Measurements from ENCODE around the gene PPIL6.
"Not testable (repeated sequence)": the region's sequence is repeated elsewhere in the genome, so short reads cannot be mapped to it uniquely, and the experiment has no call there.

Gene PPIL6

DNA sequence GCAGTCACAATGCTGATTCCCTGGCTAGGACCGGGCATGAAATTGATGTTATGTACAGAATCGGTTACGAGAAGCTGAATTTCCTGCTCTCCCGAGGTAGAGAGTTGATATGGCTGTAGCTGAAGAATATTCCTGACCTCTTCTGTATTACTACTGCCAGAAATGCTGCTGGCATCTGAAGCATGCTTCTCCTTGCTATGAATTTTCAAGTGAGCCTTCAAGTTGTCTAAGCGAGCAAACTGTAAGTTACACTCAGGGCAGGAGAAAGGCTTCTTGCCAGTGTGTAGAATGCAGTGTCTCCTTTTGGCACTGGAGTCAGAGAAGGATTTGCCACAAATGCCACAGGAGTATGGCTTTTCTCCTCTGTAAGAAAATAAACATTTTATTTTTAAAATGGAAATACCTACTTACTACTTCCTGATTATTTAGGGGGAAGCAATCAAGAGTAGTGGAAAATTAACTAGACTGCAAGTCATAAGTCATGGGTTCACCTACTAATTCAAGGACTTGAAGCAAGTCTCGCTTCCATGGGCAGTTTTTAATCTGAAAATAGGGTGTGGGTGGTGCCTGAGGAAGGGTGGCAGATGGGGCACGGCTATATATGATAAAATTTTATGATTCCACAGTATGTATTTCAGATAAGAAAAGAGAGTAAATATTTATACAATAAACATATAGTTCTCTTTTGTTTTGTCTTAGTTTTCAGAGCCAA is 25.9 kb upstream of the PPIL6 start:
- DNase-seq: no peak

DNA sequence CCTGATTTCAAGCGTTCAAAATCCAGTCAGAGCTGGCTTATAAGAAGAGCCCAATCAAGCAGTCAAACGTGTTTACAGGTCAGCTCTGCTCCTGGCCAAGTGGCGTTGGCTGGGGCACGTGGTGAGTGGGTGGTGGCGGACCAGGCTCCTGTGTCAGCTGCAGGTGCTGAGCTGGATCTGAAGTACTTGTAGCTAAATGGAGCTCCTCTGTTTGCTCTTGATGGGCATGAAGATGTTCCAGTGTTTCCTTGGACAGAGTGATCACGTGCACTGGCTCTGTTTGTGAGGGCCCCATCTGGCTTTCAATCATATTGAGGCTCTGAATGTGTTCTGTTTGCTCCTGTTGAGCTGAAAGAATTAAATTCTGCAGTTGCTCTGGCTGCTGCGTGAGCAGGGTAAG is 25.3 kb upstream of the PPIL6 start:
- DNase-seq: no peak

DNA sequence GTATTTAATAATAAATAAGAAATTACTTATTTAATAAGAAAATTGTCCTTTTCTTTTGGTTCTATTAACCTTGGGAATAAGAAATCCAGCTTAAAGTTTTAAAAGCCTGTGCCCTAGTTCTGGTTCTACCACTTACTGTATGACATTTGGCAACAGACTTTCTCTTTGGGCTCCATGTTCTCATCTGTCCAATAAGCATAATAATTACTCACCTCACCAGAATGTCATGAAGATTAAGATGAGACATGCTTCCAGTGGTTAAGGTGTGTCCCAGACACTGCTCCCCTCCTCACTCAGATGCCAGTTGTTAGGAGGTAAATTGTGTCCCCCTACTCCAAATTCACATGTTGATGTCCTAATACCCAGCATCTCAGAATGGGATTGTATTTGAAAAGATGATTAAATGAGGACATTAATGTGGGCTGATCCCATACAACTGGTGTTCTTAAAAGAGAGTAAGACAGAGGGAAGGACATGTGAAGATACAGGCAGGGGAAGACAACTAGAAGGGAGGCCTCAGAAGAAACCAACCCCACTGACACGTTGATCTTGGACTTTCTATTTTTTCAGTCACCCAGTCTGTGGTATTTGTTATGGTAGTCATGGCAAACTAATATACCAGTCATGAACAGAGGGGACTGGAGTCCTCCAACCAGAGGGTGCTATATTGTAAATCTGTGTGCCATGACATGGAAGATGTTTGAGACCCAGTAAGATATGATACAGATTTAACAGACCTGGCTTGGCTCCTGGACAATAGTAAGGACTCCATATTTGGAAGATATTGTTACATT is 21.5 kb upstream of the PPIL6 start:
- no peak for DNase-seq

DNA sequence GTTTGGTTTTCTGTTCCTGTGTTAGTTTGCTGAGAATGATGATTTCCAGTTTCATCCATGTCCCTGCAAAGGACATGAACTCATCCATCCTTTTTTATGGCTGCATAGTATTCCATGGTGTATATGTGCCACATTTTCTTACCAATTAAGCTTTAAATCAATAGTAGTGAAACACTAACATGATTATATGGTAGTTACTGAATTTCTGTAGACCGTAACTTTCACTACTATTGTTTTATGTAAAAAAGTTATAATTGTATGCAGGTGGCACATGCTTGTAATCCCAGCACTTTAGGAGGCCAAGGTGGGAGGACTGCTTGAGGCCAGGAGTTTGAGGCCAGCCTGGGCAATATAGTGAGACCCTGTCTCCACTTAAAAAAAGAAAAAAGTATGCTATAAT is 20.8 kb upstream of the PPIL6 start:
- not testable (repeated sequence) for DNase-seq

DNA sequence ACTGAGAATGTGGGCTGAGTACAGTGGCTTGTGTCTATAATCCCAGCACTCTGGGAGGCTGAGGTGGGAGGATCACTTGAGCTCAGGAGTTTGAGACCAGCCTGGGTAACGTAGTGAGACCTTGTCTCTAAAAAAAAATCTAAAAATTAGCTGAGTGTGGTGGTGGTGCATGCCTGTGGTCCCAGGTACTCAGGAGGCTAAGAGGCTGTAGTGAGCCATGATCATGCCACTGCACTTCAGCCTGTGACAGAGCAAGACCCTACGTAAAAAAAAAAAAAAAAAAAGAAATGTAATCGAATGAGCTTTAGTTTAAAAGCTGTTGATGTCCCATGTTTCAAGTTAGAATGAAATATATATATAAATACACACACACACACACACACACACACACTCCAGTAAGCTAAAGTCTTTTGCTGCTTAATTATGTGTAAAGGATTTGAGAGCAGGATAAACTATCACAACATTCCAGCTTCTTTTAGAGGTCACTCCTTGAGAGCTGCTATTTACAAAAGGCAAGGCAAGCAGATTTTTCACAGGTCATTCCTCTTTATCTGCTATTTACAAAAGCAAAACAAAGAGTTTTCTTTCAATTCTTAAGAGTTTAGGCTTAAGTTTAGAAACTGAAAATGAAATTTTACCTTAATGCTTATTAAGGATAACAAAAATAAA is 19.9 kb upstream of the PPIL6 start:
- no peak for DNase-seq

DNA sequence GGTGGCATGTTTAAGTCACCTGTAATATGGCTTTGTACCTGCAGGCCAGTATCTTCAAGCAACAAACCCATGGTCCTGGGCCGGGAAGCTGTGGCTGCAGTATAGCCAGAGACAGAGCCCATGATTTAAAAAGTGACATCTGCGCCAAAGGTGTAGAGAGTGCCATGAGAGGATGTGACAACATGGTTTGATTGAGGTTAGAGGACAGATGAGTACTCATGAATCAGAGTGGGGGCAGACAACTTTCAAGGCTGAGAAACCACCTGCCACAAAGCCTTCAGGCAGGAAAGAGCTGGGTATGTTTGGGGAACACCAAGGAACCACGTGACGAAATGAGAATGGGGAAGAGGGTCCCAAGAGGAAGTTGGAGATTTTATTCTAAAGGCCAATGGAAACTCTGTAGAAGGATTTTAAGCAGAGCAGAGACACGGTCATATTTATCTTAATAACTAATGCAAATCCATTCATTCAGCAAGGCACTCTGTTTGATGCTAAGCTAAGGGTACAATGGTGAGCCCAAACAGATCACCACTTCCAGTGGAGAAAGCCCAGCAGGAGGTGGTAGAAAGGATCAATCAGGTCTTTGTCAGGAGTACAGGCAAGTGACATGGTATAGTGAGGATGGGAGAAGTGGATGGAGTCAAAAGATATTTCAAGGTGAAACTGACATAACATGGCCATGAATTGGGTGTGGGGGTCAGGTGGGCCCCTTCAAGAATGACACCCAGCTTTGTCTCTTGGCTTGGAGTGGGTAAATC is 18.5 kb upstream of the PPIL6 start:
- peak; percentile 52 for DNase-seq

DNA sequence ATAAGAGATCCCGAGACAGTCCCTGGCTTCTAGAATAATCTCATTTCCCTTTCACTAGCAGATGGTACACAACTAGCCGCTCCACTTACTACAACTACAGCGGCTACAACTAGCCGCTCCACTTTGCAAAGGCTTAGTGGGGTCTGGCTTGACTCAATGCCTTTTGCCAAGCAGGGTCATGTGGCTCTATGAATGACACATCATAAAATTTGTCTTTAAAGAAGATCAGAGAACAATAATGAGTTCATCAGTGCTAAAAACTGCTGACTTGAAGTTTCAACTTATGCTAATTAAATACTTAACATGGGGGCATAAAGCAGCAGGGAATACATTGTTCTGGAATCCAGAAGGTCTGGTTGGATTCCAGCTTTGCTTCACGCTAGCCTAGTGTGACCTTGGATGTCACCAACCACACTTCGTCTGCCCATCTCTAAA is 17.2 kb upstream of the PPIL6 start:
- DNase-seq: no peak

DNA sequence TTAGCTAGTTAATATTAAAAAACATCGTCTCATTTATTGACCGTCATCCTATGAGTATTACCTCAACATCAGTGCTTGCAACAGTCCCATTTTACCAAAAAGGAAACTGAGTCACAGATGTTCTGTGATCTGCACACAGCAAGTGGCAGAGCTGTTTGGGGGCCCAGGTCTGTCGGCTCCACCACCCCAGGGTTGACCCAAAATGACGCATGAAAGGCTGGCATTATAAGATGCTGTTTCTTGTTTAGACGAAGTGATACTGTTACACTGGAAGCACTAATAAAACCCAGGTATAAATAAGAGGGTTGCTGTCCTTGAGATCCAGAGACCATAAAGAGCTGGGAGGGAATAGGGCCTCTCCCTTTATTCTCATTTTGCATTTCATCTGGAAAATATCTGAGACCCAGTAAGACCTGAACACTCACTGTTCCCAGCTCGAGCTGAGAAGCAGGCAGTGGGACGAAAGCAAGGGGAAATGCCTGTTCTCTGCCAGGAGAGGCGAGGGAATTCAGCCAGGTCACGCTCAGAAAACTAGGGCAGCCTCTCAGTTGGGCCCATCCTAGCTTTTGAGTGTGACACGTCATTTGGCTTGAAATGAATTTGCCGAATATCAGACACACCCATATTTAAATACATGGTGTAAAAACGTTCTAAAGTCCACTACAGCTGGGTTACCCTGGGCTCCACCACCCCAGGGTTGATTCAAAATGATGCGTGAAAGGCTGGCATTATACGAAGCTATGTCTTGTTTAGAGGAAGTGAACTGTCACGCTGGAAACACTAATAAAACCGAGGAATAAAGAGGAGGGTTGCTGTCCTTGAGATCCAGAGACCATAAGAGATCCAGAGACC is 16.5 kb upstream of the PPIL6 start:
- DNase-seq: no peak

DNA sequence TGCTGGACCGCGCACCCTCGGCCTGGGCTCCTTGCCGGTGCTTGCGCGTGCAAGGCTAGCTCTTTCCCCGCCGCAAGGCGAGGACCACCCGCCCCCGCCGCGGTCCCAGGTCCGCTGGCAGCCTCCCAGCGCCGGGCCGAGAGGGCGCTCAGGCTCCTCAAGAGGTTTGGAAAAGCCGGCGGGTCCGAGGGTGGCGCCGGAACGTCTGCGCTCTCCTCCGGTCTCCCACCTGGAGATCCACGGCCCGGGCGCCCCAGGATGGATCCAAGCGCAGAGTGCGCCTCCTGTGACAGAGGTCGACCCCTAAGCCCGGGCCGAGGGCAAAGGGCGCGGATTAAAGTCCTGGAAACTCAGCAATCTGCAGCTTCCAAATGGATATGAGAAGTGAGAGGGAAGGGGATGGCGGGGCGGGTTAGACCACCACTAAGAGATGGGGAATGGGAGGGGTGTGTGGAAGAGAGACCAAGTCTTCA is 15.7 kb upstream of the PPIL6 start:
- DNase-seq: no peak

DNA sequence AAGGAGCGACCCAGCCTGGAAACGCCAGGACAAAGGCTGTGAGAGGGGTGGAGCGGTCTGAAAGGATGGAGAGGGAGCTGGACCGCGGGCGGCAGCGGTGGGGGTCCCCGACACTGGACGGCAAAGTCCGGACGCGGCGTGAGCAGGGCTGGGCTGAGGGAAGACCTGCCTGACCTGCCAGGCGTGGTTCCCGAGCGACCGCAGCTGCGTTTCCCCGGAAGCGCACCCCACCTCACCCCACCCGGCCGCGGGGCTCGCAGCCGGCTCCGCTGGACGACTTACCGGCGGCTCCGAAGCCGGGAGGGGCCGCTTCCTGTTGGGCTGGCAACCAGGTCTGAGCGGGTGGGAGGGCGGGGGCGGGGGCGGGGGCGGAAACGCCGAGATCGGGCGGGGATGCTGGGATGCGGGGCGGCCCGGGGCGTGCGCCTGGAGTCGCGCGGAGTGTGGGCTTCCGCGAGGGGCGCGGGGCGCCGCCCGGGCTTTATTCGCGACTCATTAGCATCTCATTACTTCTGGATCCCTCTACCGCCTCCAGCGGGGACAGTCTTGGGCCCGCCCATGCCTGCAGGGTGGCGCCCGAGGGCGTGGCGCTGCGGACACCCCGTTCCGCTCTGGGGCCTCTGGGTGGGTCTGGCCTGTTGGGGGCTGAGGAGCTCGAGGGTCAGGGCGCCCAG is 15.1 kb upstream of the PPIL6 start, which contains the start of gene MICAL1:
MICAL1 (minus strand) TSS at position 336 of the 674 bp plus-strand sequence. CDS start 1,576 bp downstream, outside the sequence.
- DNase-seq: no peak

DNA sequence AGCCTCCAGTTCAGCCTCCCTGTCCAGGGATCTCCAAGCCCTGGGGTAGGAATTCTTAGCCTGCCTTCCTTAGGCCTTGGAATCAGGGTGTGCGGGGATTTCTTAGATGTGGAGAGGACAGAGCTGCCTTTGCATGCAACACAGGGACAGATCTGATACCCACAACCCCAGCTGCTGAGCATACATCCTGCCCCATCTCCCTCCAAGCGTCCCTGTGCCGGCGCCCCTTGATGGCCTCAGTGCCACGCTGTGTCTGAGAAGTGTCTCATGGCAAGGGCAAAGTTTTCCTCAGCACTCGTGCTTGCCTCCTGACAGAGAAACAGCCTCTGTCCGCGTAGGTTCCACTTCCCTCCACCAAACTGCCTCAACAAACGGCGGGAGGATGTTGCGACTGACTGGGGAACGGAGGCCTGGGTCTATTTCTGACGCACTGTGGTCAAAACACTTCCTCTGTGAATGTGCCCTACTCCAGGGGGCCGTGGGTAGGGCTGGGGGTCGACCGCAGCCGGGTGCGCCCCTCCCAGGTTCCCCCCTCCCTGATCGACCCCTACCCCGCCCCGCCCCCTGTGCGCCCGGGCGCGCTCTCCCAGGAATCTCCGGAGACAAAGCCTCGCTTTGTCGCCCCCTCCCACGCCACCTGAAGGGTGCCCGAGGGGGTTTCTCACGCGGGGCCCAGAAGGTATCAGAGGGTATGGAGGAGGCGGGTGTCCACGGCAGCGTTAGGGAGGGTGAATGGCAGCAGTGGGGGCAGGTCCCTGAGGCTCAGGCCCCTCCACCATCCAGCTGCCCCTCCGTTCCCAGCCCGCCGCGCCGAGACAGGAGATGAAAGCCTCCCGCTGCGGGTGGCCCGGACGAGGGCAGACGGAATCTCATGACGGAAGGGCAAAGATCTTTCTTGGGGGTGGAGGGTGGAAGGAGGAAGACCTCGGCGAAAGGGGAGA is 14.3 kb upstream of the PPIL6 start:
- peak; percentile 73 for DNase-seq

DNA sequence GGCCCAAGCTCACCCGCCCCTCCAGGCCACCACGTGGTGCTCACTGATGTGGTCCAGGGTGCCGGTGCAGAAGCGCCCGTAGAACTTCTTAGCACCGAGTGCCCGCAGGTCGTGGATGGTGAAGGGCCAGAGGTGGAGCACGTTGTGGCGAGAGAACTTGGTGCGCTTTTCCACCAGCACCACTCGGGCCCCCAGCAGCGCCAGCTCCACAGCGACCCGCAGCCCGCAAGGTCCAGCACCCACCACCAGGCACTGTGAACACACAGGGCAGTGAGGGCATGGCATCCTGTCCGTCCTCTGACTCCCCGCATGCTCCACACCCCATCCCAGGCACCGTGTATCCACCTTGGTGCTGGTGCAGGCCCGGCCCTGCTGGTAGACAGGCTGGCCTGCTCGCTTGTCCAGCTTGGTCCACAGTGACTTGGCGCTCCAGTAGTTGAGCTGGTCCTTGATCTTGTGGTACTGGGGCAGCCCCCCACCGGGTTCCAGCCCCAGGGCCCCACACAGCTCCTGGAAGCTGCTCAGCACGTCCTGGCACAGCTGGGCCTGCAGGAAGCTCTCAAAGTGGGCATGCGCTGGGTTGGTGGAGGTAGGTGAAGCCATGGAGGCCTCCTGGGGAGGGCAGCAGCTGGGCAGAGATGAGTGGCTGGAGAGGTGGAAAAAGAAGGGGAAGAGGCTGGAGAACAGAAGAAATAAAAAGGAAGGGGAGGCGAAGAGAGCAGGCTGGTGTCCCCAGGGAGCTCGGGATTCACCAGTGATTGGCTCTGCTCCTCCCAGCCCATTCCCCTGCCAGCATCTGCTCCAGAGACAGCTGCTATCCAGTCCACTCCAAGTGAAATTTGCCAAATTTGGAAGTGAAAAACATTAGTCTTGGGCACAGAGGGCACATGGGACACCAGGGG is 13.4 kb upstream of the PPIL6 start:
- DNase-seq: no peak

DNA sequence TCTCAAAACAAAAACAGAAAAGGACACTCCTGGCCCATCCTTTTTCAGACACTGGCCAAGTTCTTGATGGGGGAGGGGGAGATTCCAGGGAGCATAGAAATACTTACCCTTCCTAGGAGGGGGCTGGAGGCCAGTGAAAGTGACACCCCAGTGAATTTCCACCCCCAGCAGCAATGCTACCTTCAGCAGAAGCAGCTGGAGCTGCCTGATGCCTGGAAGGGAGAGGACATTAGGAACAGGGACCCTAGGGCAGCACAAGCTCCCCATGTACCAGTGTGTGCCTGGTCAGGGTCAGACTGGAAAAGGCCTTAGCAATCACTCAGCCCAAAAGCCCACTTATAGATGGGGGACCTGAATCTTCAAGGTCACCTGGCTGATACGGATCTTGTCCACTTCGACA is 12.7 kb upstream of the PPIL6 start:
- no peak for DNase-seq

DNA sequence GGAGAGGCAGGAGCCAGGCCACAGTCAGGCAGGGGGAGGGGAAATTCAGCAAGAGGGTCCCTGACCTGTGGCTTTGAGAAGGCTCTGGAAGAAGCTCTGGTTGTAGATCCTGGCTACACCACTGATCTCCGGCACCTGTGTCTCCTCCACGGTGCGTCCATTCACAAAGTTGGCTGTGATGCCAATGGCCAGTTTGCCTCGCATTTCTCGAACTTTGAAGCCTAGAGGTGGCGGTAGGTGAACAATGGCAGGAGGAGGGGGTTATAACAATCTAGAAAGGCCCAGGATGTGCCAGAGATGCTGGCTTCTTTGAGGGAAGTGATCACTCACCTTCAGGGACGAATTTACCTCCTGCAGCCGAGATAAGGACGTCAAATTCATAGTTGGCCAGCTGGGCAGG is 11.8 kb upstream of the PPIL6 start:
- DNase-seq: no peak

DNA sequence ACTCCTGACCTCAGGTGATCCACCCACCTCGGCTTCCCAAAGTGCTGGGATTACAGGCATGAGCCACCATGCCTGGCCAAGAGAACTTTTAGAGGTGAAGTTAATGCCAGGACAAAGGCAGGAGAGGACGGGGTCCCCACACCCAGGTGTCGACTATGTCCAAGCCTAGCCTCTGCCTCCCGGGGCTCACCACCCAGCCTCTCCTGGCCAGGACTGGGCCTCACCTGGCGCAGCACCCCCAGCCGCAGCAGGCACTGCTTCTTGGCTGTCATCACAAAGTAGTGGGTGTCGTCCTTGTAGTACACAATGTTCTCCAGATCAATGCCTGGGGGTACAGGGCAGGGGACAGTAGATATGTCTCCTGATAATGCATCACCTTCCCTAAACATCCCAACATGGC is 10.9 kb upstream of the PPIL6 start:
- DNase-seq: no peak

DNA sequence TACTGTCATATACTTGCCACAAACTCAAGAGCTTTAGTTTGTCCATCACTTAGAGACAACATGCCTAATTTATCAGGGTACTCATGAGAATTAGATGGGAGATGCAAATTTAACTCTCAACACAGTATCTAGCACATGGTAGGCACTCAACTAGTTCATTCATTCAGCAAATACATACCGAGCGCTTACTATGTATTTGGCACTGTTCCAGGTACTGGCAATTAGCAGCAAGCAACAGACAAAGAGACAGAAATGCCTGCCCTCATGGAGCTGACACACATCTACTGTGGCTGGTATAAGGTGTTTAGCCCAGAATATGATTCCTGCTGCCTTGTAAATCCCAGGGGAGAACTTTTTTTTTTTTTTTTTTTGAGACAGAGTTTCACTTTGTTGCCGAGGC is 10.4 kb upstream of the PPIL6 start:
- DNase-seq: no peak

DNA sequence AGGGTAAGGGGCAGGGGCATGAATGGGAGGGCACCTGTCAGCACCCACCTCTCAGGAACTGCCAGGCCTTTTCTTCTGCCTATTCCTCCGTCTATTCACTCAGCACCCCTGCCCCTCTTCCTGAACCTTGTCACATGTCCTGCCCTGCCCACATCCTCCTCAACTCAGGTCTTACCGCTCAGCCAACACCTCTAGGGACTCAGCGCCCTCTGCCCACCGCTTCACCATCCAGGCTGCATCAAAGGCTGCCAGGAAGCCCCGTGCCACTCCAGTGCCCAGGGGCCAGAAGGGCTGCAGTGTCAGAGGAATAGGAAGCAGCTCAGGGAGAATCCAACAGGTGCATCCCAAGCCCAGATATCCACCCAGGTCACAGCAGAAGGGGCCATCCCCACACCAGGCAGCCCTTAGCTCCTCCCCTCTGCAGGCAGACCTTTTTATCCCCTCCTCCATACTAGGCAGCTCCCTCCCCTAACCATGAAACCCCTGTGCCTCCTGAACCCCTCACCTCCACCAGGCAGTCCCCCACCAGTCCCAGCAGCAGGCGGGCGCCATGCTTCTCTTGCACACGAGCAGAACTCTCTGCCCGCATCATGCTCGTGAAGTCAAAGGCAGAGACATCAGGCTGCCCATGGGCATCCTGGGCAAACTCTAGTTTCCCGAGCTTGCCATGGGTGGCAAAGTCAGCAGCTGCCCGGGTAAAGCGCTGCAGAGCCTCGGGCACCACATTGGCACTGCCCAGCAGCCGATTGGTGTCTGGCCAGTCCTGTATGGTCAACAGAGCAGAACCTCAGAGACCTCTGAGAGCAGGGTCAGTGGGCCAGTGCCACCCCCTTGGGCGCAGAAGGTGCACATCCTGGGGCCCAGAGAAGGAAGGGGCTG is 9.6 kb upstream of the PPIL6 start:
- DNase-seq: no peak

All from GDM1 (cell line).